ENCODE results near the gene PLA2G4F. TPM values are rescaled to one million over a fixed set of nuclear protein-coding genes. Genes with fewer than 3 reads are reported as not detected.

Gene PLA2G4F
- total RNA-seq, 3 donors from 2014 or later: under 0.01 to 2.0 (median 1.8) TPM

DNA sequence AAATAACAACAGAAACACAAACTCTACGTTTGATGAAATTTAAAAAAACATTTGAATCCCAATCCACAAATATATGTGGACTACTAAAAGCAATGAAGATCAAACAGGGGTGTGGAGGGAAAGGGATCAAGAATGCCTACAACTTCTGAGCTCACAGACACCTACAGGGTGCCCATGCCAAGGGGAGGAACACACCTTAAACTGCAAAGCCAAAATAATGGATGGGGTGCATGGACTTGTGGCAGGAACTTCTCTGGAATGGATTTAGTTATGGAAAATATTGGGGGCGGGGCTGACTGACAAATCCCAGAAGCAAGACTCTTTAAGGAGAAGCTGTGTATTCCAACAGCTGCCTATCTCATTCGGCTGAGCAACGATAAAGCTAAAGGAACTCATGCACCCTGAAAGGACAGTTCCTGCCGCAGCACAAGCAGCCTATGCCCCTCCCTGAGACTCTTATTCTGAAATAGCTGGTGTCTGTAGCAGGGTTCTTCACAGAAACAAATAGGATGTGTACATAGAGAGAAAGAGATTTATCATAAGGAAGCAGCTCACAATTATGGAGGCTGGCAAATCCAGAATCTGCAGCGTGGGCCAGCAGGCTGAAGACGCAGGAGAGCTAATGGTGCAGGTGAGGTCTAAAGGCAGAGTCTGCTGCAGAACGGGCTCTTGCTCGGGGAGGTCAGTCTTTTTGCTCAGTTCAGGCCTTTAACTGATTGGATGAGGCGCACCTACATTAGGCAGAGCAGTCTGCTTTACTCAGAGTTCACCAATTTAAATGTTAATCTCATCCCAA, 37.6 kb downstream of the PLA2G4F start:
- H3K27ac ChIP-seq: no peak overlapping the region
- no peaks in the 10 kb centered on the region for H3K36me3 ChIP-seq
- no peaks in the 10 kb centered on the region for H3K9me3 ChIP-seq
- no peaks in the 10 kb centered on the region for H3K27me3 ChIP-seq
- intact Hi-C loops (cut with DNase I; ENCODE audit: low total_unique reads): no loop called here
- H3K4me1 ChIP-seq: no peaks in the 10 kb centered on the region
- no peak for DNase-seq (ENCODE audit: low spot score in 2 of 2)
- peak overlapping the region in 2 of 3 donors; percentile 9 to 26 for H3K4me3 ChIP-seq
- no peak for TF ChIP-seq POLR2AphosphoS5 (IDR thresholded peaks at IDR 0.05)
- no peak for TF ChIP-seq POLR2A (IDR thresholded peaks at IDR 0.05)
- TF ChIP-seq, protein P1, sequence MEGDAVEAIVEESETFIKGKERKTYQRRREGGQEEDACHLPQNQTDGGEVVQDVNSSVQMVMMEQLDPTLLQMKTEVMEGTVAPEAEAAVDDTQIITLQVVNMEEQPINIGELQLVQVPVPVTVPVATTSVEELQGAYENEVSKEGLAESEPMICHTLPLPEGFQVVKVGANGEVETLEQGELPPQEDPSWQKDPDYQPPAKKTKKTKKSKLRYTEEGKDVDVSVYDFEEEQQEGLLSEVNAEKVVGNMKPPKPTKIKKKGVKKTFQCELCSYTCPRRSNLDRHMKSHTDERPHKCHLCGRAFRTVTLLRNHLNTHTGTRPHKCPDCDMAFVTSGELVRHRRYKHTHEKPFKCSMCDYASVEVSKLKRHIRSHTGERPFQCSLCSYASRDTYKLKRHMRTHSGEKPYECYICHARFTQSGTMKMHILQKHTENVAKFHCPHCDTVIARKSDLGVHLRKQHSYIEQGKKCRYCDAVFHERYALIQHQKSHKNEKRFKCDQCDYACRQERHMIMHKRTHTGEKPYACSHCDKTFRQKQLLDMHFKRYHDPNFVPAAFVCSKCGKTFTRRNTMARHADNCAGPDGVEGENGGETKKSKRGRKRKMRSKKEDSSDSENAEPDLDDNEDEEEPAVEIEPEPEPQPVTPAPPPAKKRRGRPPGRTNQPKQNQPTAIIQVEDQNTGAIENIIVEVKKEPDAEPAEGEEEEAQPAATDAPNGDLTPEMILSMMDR (IDR thresholded peaks at IDR 0.05): no peak

DNA sequence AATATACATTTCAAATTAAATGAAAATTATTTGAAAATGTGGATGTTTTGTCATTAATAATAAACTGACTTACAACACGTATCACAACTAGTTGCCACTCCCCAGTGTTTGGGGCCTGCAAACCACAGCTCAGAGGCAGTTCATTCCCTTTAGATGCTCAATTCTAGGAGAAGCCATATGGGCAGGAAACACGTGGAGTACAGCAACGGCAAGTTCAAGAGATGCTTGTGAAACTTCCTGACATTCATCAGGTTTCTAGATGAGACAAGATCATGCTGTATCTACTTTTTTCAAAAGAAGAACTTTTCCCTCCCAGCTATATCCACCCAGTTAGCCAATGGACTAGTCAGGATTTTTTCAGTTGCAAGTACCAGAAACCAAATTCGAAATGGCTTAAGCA, 44.5 kb downstream of the PLA2G4F start:
- no peaks in the 10 kb centered on the region for H3K27me3 ChIP-seq
- H3K9me3 ChIP-seq: peaks cover 0 to 7% of the 10 kb centered on the region in 2 donors
- H3K36me3 ChIP-seq: no peaks in the 10 kb centered on the region
- no peak for DNase-seq (ENCODE audit: low spot score in 2 of 2)
- no peak overlapping the region for H3K27ac ChIP-seq
- no peaks in the 10 kb centered on the region for H3K4me1 ChIP-seq
- TF ChIP-seq POLR2A (IDR thresholded peaks at IDR 0.05) (no peak), POLR2AphosphoS5 (IDR thresholded peaks at IDR 0.05) (no peak)
- TF ChIP-seq, protein P1 (IDR thresholded peaks at IDR 0.05): no peak
- no peak overlapping the region for H3K4me3 ChIP-seq
- intact Hi-C loops (cut with DNase I; ENCODE audit: low total_unique reads): no loop called here

DNA sequence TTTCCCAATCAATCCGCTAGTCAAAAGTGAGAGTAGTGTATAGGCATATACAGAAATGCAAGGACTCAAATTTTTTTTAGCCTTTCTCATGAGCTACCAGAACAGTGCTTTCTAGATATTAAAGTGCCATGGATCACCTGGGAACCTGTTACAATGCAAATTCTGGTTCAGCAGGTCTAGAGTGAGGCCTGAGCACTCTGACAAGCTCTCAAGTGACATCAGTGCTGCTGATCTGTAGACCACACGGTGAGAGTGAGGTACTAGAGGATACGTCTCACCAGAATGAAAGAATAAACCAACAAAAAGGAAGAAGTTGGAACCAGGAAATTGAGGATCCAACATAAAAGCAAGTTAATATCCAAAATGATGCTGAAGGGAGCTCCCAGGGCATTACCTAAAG, 46.1 kb downstream of the PLA2G4F start:
- H3K27me3 ChIP-seq: no peaks in the 10 kb centered on the region
- no peak overlapping the region for H3K27ac ChIP-seq
- no peak for DNase-seq (ENCODE audit: low spot score in 2 of 2)
- intact Hi-C loops (cut with DNase I; ENCODE audit: low total_unique reads): no loop called here
- no peak overlapping the region for H3K4me3 ChIP-seq
- H3K4me1 ChIP-seq: no peaks in the 10 kb centered on the region
- peaks cover 0 to 7% of the 10 kb centered on the region in 2 donors for H3K9me3 ChIP-seq
- TF ChIP-seq, protein P1 (IDR thresholded peaks at IDR 0.05): no peak
- TF ChIP-seq POLR2A (IDR thresholded peaks at IDR 0.05) (no peak), POLR2AphosphoS5 (IDR thresholded peaks at IDR 0.05) (no peak)
- no peaks in the 10 kb centered on the region for H3K36me3 ChIP-seq

DNA sequence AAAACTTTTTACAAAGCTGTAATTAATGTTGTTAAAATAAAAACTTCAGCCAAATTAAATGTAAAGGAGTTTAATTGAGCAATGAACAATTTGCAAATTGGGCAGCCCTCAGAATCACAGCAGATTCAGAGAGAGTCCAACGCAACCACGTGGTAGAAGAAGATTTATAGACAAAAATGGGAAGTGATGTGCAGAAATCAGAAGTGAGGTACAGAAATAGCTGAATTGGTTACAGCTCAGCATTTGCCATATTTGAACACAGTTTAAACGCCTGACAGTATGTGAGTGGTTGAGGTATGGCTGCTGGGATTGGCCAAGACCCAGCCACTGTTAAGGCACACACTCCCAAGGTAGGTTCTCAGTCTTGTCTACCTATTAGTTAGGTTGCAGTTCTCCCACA, 47.6 kb downstream of the PLA2G4F start:
- DNase-seq (ENCODE audit: low spot score in 2 of 2): no peak
- intact Hi-C loops (cut with DNase I; ENCODE audit: low total_unique reads): no loop called here
- TF ChIP-seq POLR2AphosphoS5 (IDR thresholded peaks at IDR 0.05) (no peak), POLR2A (IDR thresholded peaks at IDR 0.05) (no peak)
- TF ChIP-seq, protein P1 (IDR thresholded peaks at IDR 0.05): no peak
- H3K27ac ChIP-seq: no peak overlapping the region
- H3K4me1 ChIP-seq: no peaks in the 10 kb centered on the region
- no peaks in the 10 kb centered on the region for H3K27me3 ChIP-seq
- H3K36me3 ChIP-seq: no peaks in the 10 kb centered on the region
- no peak overlapping the region for H3K4me3 ChIP-seq
- H3K9me3 ChIP-seq: peaks cover 0 to 7% of the 10 kb centered on the region in 2 donors

DNA sequence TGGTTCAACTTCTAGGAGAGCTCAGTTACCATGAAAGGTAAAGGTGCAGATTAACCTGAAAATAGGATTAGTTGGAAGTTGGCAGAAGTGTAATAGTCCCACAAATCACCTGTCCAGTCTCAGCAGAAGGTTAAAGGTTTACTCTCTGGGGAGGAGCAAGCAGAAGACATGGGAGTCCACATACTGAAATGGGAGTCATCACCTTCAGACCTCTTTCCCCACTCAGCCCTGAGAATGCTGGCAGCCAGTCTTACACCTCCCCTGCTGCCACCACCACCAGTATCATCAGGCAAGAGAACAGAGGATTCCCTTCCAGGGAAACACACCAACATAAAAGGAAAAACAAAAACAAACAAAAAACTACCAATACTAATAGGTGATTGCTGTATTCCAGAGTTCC, 48.2 kb downstream of the PLA2G4F start:
- H3K4me1 ChIP-seq: no peaks in the 10 kb centered on the region
- no peaks in the 10 kb centered on the region for H3K36me3 ChIP-seq
- H3K4me3 ChIP-seq: no peak overlapping the region
- intact Hi-C loops (cut with DNase I; ENCODE audit: low total_unique reads): no loop called here
- H3K27ac ChIP-seq: no peak overlapping the region
- TF ChIP-seq POLR2AphosphoS5 (IDR thresholded peaks at IDR 0.05): no peak
- no peak for TF ChIP-seq POLR2A (IDR thresholded peaks at IDR 0.05)
- TF ChIP-seq, protein P1 (IDR thresholded peaks at IDR 0.05): no peak
- peaks cover 0 to 3% of the 10 kb centered on the region in 2 donors for H3K9me3 ChIP-seq
- DNase-seq (ENCODE audit: low spot score in 2 of 2): no peak
- H3K27me3 ChIP-seq: no peaks in the 10 kb centered on the region
